ENCODE data around the gene GNAS-AS1. TPM values are rescaled to one million over a fixed set of nuclear protein-coding genes. Genes with fewer than 3 reads are reported as not detected.

The GNAS-AS1 gene
- total RNA-seq, 1 donor, result 0.43 TPM

- TF ChIP-seq, protein P1, sequence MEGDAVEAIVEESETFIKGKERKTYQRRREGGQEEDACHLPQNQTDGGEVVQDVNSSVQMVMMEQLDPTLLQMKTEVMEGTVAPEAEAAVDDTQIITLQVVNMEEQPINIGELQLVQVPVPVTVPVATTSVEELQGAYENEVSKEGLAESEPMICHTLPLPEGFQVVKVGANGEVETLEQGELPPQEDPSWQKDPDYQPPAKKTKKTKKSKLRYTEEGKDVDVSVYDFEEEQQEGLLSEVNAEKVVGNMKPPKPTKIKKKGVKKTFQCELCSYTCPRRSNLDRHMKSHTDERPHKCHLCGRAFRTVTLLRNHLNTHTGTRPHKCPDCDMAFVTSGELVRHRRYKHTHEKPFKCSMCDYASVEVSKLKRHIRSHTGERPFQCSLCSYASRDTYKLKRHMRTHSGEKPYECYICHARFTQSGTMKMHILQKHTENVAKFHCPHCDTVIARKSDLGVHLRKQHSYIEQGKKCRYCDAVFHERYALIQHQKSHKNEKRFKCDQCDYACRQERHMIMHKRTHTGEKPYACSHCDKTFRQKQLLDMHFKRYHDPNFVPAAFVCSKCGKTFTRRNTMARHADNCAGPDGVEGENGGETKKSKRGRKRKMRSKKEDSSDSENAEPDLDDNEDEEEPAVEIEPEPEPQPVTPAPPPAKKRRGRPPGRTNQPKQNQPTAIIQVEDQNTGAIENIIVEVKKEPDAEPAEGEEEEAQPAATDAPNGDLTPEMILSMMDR (IDR thresholded peaks at IDR 0.05; ENCODE audit: insufficient read depth, low read depth, low read length), result no peak
- DNase-seq (ENCODE audit: low read depth), result no peak
- H3K4me3 ChIP-seq (ENCODE audit: low read depth, low read length), result no peak overlapping the region
These were observed 56.1 kb downstream of the GNAS-AS1 start for GRCh38 chr20:58794510-58795180.

DNA sequence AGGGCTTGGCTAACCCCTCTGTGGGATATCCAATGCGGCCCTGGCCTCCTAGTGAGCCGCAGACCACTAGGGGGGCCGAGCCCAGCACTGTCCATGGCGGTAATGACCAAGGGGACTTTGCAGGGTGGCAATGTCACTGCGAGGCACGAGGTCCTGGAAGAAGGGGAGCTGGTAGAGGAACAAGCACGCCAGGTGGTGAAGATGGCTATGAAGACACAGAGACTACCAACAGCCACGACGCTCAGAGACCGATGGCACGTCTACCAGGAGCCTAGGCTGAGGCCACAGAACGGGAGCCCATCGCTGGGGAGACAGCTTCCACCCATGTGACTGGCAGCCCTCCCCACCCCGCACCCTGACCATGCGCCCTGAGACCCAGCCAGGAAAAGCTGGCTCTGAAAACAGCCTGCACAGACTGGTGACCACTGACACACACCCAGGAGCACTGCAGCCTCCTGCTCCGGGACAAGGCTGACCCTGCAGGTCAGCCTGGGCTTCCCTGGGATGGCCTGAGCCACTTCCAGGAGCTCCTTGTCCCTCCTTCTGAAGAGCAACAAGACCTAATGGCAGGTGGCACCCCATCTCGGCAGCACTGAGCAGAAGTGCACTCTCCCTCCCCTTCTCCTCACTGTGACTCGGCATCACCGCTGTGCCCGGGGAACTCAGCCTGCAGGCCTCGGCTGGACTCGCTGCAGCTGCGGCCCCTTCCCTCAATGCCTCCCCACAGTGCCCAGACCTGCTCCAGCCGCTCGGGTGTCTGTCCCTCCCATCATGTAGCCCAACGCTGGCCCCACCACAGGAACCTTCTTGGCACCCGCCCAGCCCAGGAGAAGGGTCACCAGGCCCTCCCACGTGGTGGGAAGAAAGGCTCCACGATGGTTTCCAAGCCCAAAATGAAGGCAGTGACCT, 56.9 kb downstream of the GNAS-AS1 start:
- no peak overlapping the region for H3K4me3 ChIP-seq (ENCODE audit: low read depth, low read length)
- TF ChIP-seq, protein P1 (IDR thresholded peaks at IDR 0.05; ENCODE audit: insufficient read depth, low read depth, low read length), result no peak
- no peak for DNase-seq (ENCODE audit: low read depth)

GRCh38 chr20:58792426-58792825, 58.3 kb downstream of the GNAS-AS1 start:
- TF ChIP-seq, protein P1 (IDR thresholded peaks at IDR 0.05; ENCODE audit: insufficient read depth, low read depth, low read length), result no peak

GRCh38 chr20:58791286-58791685, 59.4 kb downstream of the GNAS-AS1 start:
- TF ChIP-seq, protein P1 (IDR thresholded peaks at IDR 0.05; ENCODE audit: insufficient read depth, low read depth, low read length), result no peak
- DNase-seq (ENCODE audit: low read depth), result no peak
- no peak overlapping the region for H3K4me3 ChIP-seq (ENCODE audit: low read depth, low read length)

More at GRCh38 chr20:58792426-58792825, 58.3 kb downstream of the GNAS-AS1 start:
- no peak overlapping the region for H3K4me3 ChIP-seq (ENCODE audit: low read depth, low read length)
- DNase-seq (ENCODE audit: low read depth), result no peak

DNA sequence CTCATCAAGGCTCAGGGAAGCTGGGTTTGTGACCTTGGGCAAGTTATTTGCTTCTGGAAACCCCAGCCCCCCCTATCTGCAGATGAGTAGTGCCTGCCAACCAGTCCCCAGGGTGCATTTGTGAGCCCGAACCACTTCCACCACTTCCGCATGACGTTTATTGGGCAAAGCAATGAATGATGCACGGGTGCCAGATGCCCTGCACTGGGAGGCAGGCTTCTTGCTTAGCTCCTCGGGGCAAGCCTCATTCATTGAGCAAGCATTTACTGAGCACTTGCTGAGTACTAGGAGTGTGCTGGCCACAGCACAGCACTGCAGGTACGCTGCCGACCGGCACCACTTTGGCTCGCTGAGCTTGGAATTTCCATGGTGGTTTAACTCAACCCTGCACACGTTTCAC, 60.2 kb downstream of the GNAS-AS1 start:
- H3K4me3 ChIP-seq (ENCODE audit: low read depth, low read length), result no peak overlapping the region
- DNase-seq (ENCODE audit: low read depth), result no peak
- TF ChIP-seq, protein P1 (IDR thresholded peaks at IDR 0.05; ENCODE audit: insufficient read depth, low read depth, low read length), result no peak

- no peak overlapping the region for H3K4me3 ChIP-seq (ENCODE audit: low read depth, low read length)
- DNase-seq (ENCODE audit: low read depth), result no peak
- TF ChIP-seq, protein P1 (IDR thresholded peaks at IDR 0.05; ENCODE audit: insufficient read depth, low read depth, low read length), result no peak
These were observed 61.7 kb downstream of the GNAS-AS1 start for GRCh38 chr20:58788896-58789544.
